NCI-H2196 treated with DMSO at 0.1 percent for 48 hours (cell line): ENCODE results near the gene PMIS2.

Experiments used
- DNase-seq: peaks from one replicate; lab custom pipeline; 2025; ENCODE audit not compliant: unreplicated experiment; lab: John Stamatoyannopoulos, UW

Gene PMIS2

DNA sequence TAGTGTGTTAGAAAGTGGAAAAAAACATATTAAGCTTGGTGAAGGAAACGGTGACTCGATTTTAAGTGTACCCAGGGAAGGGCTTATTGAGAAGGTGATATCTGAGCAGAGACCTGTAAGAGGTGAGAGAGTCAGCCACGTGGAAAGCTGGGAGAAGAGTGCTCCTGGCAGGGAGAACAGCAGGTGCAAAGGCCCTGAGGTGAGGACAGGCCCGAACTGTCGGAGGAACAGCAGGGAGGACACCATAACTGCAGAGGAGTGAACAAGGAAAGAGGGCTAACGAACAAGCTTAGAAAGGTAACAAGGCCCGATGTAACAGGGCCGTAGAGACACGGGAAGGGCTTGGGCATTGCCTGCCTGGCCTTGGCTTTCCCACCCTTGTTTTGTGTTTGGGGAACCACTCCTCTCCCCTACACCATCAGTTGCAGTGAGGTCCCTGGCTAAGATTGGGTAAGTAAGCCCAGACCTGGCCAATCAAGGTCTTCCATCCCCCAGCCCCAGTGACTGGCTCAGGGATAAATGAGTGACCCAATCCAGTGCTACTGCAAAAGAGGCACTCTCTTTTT lies 29.9 kb upstream of the PMIS2 start:
- DNase-seq: no peak

DNA sequence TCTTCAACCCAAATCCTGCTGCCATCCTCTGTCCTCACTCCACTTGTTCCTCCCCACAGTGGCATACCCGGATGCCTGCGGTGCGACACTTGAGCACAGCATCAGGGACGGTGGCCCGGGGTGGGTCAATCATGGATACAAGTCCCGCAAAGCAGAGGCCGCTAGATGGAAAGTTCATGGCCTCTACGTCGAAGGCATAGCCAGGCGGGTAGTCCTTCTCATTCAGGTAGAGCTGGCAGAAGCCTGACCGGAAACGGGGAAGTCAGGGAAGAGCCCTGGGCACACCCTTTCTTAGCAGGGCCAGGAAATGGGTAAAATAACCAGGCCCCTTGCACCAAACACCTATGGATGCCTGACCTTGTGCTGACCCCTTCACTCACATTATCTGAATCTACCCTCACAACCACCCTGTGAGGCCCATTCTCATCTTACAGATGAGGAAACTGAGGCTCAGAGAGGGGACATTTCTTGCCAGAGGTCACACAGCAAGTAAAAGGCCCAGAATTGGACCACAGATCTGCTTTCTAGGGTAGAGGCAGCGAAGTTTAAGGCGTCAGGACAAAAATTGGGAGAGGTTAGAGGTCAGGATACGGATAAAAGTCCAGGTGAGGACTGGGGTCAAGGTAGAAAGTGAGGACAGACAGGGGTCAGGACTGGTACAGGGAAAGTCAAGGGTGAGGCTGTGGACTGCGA lies 29.0 kb upstream of the PMIS2 start:
- DNase-seq: no peak

DNA sequence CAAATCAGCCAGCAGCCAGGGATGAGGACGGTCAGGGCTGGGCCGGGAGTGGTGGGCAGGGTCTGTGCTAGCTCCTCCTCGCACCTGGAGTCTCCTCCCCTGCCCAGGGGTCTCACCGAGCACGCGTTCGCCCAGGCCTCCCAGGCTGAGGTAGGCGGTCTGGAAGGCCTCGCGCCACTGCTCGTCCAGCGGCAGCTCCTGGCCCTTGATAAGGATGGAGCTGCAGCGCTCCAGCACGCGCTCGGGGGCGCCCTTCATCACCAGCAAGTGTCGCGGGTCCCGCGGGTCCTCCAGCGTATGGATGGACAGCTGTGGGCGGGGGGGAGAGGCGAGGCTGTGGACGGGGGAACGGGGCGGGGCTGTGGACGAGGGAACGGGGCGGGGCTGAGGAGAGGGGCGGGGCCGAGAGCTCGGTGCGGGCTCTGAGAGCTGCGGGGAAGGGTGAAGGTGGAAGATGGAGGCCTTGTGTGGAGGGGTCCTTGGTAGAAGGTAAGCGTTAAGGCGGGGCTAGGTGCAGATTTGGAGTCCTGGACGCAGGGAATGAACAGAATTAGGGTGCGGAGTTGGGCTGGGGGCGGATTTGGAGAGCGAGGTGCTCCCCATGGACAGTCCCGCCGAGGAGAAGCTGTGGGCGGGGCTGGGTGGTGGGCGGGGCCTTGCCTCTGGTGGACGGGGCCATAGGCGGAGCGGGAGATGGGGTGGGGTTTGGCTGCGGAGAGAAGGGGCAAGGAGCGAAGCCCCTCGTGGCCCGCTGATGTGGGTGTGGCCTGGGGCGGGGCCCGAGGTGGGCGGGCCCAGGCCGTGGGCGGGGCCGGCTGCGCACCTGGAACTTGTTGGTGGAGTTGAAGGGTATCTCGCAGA lies 28.2 kb upstream of the PMIS2 start:
- DNase-seq: no peak

DNA sequence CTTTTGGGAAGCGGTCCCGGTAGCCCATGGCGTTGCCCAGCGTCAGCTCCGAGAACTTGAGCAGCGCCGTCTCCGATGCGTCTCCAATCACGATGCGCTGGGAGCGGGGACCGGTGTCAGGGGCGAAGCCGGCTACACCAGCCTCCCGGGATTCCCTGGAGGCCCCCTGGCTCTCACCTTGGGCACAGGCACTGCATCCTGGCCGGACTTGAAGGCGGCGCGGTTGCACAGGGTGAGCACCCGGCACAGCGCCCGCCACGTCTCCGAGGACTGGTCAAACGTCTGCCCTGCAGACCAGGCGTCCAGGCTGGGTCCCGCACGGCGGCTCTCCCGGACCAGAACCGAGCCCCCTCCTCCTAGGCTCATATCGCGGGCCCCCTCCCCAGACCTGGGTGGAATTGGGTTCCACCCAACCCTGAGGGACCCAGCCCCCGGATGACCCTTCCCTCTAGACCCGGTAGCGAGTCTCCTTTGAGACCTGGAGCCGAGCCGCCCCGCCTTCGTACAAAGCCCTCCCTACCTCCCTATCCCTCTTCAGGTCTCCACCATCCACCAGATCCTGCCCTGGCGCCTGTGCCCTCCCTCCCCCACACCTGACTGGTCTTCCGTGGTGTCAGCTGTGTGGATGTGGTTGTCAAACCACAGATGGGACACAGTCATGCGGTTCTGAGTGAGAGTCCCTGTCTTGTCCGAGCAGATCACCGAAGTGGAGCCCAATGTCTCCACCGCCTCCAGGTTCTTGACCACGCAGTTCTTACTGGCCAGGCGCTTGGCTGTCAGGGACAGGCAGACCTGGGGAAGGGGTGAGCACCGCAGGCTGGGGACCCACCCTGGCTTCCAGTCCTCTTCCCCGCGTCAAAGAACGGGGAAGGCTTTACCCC lies 27.3 kb upstream of the PMIS2 start:
- no peak for DNase-seq

DNA sequence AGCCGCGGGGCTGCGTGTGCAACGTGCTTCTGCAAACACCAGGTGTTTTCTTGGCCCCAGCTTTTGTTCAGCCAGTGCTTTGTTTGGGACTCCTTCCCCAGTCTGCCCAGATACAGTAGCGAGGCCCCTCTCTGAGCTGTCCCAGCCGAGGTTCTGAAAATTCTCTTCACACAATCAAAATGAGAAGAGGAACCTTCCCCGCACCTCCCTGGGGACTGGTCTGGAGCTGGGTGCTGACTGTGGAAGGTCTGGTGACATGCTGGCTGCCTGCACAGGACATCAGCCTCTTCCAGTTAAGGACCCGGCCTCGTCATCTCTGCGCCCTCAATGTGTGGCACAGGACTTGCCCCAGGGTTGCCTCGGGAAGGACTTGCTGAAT lies 26.7 kb upstream of the PMIS2 start:
- DNase-seq: no peak

DNA sequence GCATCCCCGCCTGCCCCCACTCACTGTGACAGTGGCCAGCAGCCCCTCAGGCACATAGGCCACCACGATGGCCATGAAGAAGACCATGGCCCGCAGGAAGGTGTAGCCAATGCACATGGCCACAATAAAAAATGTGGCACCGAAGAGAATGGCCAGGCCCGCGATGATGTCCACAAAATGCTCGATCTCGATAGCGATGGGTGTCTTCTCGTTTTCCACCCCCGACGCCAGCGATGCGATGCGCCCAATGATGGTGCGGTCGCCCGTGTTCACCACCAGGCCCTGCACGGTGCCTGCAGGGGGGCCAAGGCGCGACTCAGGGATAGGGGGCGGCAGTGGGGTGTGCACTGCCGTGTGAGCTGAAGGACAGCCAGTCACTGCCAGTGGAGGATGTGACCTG lies 26.2 kb upstream of the PMIS2 start:
- no peak for DNase-seq

DNA sequence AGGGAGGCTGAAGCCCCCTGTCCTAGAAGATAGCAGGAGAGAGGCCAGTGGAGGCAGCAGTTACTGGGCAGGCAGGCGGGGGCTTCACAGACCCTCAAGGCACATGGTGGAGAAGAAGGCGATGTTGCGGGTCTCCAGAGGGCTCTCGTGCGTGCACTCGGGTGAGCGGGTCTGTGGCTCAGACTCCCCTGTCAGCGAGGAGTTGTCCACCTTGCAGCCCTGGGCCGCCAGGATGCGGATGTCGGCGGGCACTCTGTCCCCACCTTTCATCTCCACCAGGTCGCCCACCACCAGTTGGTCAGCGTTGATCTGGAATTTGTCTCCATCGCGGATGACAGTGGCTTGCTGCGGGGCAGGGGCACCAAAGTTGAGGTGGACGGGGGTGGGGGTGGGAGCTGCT lies 25.7 kb upstream of the PMIS2 start:
- DNase-seq: no peak

DNA sequence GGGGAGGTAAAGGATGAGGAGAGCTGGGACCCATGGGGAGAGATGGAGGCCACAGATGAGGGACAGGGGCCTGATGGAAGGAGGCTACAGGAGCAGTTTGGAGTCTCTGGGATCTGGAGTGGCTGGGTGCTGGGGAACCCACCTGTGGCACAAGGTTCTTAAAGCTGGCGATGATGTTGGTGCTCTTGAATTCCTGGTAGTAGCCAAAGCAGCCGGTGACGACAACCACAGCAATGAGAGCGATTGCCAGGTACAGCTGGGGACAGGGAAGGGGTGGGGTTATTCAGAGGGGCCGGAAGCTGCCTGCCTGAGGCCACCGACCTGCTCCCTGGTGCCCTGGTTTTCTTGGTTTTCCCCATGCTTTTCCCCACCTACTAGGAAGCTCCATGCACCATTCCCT lies 25.3 kb upstream of the PMIS2 start:
- no peak for DNase-seq

DNA sequence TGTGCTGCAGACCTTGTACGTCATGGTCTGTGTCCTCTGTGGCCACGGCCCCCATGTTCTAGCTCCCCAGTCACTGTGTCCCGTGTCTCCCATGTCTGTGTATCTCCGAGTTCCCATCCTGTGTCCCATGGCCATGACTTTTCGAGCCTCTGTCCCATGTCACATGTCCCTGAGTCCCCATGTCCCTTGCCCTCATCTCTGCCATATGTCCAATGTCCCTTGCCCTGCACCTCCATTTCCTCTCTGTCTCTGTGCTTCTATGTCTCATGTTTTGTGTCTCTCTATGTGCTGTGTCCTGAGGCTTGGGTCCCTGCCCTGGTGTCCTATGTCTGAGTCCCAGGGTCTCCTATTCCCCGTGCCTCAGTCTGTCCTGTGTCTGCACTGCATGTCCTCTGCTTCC lies 24.5 kb upstream of the PMIS2 start:
- DNase-seq: no peak

DNA sequence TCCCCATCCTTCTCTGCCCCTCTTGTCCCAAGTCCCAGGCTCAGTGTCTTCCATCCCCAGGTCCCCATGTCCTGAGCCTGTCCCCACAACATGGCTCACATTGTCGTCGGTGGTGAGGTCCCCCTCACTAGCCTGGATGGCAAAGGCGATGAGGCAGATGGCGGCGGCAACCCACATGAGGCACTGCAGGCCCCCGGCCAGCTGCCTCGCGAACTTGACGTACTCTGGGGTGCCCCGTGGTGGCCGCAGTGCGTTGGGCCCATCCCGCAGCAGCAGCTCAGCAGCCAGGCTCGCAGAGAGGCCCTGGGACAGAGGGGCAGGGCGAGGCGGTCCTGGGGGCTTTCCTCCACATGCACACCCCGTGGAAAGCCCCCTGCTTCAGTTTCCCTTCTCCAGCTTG lies 23.6 kb upstream of the PMIS2 start:
- no peak for DNase-seq

DNA sequence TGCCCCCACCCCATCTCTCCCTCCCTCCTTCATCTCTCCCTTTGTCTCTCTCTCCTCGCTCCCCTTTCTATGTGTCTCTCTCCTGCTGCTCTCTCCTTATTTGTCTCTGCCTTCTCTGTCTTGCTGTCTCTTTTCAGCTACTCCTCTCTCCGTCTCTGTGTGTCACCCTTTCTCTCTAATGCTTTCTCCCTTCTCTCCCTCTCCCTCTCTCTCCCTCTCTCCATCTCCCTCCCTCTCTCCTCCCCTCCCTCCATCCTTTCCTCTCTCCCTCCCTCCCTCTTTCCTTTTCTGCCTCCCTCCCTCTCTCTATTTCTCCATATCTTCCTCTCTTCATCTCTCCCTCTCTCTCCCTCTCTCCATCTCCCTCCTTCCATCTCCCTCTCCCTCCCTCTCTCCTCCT lies 23.2 kb upstream of the PMIS2 start:
- no peak for DNase-seq

DNA sequence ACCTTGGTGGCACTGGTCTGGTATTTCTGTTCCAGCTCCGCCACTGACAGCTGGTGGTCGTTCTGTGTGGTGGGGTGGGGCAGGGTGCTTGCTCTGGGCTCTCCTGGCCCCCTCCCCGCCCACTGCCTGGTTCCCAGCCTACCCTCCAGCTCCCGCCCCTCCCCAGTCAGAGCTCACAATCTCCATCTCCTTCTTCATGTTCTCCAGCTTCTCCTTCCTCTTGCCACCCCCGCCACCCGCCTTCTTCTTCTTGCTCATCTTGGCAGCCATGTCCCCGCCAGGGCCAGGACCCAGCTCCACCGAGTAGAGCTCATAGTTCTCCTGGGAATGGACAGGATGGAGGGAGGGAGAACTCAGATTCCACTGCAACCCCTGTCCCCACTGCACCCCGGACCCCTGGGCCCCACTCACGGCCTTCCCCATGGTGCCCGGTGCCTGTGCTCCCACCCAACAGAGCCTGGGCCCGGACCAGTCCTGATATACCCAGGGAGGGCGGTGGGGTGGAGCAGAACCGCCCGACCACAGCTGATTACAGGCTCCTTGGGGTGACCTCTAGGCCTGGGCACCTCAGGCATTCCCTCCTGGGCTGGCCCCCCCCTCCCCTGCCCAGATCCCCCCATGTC lies 22.7 kb upstream of the PMIS2 start, which contains the start of gene ATP4A:
Gene ATP4A (minus strand): TSS at position 452 of the 623 bp plus-strand sequence. CDS start 29 bp downstream, at position 423.
- no peak for DNase-seq

DNA sequence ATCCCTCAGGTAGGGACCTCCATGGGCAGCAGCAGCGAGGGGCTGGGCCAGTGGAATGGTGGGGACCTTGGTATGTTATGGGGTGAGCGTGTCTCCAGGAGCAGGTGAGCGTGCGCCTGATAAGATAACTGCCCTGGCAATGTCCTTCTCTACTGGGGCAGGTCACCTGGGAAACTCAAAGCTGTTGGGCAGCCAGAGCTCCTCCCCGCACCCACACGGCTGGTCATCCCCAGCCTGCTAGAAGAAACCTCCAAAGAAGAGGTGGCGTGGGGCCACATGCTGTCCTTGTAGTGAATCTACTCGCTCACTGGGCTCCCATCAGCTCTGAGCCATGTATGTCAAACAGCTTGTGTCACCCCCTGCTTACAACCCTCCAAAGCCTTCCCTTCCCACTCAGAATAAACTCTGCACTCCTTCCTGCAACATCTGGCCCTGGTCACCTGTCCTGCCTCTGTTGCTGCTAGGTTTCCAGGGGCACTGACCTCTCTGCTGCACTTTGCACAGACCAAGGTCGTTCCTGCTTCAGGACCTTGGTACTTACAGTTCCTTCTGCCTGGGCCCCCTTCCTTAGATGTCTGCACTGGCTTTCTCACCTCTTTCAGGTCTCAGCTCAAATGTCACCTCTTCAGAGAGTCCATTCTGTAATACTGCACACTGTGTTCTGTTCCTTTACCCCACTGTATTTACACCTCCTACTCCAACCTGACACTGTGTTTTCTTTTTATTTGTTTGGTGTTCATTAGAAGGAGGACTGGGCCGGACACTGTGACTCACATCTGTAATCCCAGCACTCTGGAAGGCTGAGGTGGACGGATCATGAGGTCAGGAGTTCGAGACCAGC lies 20.7 kb upstream of the PMIS2 start:
- DNase-seq: no peak

DNA sequence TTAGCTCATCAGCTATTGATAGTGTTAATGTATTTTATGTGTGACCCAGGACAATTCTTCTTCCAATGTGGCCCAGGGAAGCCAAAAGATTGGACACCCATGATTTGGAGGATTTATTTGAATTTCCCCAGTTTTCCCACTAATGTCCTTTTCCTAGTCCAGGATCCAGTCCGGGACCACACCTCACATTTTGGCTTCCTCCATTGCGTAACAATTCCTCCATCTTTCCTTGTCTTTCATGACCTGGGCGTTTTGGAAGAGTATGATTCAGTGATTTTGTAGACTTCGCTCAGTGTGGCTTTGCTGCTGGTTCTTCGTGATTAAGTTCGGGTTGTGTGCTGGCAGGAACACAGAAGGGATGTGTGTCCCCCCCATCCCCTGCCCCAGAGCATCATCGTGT lies 19.2 kb upstream of the PMIS2 start:
- DNase-seq: no peak

DNA sequence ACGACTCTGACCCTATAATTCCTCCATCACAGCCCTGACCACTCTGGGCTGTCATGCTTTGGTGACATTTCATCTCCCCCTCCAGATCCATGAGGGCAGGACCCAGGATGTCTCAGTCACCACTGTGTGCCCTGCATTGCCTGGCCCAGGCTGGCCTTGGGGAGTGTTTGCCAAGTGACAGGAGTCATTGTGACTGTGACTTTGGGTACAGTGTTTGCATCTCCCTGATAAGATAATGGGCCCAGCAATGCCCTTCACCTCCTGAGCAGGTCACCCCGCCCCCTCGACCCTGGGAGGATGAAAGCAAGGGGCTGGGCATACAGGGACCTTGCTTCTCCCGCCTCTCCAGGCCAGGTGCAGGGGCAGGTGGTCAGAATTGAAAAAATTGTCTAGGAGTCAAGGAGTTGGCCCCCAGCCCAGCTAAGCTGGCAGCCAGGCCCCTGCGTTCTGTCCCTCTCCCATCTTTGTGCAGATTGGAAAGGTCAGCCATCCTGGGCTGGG lies 16.6 kb upstream of the PMIS2 start:
- no peak for DNase-seq

DNA sequence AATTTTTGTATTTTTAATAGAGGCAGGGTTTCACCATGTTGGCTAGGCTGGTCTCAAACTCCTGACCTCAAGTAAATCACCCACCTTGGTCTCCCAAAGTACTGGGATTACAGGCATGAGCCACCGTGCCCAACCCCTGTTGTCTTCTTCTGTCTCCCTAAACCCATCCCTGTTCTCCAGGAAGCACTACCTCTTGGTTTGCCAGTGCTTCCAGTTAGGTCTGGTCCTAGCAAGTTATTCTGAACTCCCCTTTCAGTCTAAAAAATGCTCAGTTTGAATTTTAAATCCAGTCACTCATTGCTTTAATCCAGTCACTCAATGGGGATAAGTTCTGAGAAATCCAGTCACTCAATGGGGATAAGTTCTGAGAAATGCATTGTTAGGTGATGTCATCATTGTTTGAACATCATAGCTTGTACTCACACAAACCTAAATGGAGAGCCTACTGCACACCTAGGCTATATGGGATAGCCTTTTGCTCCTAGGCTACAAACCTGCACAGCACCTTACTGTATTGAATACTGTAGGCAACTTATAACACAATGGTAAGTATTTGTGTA lies 14.5 kb upstream of the PMIS2 start:
- DNase-seq: no peak

DNA sequence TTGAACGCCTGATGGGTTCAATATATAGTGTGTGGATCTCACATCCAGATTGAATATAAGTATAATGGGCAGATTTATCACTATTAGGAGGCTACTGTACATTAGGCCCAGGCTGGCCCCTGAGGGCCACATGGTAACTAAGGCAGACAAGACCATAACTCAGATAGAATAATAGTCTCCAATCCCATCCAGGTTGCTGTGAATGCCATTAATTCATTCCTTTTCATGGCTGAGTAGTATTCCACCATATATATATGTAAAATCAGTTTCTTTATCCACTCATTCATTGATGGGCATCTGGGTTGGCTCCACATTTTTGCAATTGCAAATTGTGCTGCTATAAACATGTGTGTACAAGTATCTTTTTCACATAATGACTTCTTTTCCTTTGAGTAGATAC lies 8.1 kb upstream of the PMIS2 start:
- no peak for DNase-seq

DNA sequence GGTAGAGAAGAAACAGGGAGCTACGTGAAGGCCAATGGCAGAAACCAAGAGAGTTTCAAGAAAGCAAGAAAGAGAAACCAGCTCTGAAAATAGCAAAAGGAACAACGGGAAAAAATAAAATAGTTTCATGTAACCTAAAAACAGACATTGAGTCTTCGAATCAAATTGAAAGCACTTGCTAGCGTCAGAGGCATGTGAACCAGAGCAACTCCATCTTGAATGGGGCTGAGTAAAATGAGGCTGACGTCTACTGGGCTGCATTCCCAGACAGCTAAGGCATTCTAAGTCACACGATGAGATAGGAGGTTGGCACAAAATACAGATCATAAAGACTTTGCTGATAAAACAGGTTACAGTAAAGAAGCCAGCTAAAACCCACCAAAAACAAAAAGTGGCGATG lies 7.3 kb upstream of the PMIS2 start:
- DNase-seq: no peak

DNA sequence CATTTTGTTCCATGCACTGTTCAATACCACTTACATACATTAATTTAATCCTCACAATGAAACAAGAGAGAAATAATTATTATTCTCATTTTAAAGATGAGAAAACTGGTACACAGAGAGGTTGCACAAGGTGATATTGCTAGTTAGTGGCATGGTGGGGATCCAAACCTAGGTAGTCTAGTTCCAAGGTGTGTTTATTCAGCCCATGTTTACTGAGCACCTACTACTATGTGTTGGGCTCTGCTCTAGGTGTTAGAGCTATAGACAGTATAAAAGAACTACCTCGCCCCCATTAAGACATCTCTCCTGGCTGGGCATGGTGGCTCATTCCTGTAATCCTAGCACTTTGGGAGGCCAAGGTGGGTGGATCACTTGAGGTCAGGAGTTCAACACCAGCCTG lies 3.2 kb upstream of the PMIS2 start:
- DNase-seq: no peak
